ENCODE measurements around the gene PPP1R9B.

The PPP1R9B gene

GRCh38 chr17:50103252-50103651 lies 47.2 kb downstream of the PPP1R9B start:
- no peak for DNase-seq

GRCh38 chr17:50102164-50102991 lies 48.1 kb downstream of the PPP1R9B start:
- no peak for DNase-seq

- no peak for DNase-seq
Measured at GRCh38 chr17:50101346-50102163, 48.9 kb downstream of the PPP1R9B start.

DNA sequence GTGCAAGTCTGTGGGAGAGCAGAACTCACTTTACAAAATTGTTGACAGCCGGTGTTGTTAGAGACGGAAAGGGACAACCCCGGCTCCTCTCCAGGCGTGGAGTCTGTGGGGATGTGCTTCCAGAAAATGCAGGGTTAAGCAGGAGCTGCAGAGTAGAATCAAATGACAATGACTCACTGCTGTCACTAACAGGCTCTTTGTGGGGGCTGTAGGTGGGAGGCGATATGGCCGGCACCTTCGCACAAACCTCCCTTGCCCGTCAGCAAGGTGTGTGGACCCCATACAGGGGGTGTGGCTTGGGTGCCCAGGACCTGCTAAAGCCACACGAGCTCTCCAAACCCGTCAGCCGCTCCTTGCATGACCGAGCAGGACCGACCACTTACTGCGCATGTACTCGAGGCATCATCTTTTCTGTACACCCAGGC lies 49.5 kb downstream of the PPP1R9B start:
- peak; percentile 11 for DNase-seq

GRCh38 chr17:50100480-50100883 lies 50.0 kb downstream of the PPP1R9B start:
- DNase-seq, result no peak

DNA sequence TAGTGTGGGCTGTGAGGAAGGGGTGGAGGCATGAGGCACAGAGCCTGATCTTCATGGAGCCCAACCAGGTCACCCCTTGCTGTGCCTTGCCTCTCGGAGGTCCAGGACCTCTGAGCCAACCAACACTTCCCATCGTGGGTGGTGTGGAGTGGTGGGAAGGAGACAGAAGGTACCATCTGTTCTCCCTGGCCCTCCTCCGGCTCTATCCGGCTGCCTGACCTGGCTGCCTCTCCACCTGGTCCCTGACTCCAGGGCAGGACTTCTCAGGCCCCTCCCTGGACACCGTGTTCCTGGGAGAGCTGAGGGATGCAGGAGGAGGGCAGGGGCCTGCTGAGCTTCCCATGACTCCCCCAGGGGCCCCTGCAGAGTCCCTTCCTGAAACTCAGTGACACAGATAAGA lies 51.5 kb downstream of the PPP1R9B start:
- DNase-seq, result no peak

DNA sequence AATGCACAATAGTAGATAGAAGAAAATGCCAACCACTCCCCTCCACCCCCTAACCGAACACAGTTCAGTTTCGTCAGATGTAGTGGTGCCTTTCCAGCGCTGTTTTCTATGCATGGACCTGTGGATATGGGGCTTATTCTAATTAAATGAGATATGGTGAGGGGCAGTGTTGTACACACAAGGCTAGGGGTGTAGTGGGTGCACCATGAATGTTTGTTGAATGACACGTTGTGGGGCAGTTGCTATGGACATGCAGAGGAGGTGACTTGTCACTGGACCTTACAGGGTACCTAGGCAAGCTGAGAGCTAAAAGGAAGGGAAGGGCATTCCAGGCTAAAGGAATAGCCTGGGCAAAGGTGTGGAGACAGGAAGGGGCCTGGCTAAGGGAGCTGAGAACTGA lies 51.9 kb downstream of the PPP1R9B start:
- DNase-seq, result no peak

- DNase-seq, result no peak
Measured at GRCh38 chr17:50097926-50098325, 52.6 kb downstream of the PPP1R9B start.

DNA sequence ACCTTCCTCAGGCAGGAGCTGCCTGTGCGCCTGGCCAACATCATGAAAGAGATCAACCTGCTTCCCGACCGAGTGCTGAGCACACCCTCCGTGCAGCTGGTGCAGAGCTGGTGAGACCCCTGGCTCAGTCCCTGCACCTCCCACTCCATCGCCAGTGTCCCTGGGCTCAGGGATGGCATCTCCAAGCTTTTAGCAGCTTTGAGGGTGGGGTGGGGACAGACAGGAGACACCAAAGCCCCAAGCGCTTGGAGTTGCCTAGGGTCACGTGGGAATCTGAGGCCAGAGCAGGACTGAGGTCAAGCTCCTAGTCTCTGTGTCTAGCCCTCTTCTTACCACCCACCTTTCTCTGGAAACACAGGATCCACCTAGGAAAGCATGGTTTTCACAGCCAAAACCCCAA lies 53.0 kb downstream of the PPP1R9B start:
- no peak for DNase-seq

- no peak for DNase-seq
Measured at GRCh38 chr17:50096758-50097157, 53.7 kb downstream of the PPP1R9B start.

DNA sequence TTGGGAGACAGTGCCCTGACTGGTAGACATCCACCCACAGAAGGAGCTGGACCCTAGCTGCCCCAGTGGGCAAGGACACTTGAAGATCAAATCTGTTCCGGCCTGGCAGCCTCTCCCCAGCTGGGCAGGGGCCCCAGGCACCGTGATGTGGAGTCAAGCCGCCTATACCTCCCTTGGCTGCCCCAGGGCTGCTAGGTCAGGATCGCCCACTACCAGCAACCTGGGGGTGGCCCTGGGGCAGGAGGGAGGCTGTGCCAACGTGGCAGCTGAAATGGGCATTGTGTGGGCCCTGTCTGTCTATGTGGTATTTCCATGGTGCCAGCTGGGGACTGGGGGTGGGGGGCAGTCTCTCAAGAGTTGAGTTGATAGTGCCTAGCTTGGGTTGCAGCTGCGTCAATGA lies 54.4 kb downstream of the PPP1R9B start:
- DNase-seq, result no peak

DNA sequence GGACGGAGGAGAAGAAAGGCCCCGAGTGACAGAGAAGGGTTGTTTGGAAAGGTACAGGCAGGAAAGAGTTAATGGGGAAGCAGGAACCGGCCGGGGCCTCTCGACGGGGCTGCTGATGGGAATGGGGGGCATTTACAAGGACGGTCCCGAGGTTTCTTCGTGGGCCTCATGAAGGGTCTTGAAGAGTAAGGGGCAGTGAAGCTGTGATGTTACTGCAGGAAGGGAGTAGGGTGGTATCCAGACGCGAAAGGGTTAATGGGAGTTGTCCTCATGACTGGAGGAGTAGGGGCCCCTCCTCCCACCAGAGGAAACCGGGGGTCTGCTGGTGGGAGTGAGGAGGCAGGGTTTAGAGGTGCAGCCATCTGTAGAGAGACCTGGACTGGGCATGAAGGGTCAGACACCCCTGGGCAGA lies 54.8 kb downstream of the PPP1R9B start:
- no peak for DNase-seq

GRCh38 chr17:50094753-50095619 lies 55.5 kb downstream of the PPP1R9B start, which contains the start of gene PDK2:
Gene PDK2 (plus strand): TSS chr17:50095351. CDS start chr17:50095436, 85 bp downstream.
- DNase-seq, result peak; percentile 86

DNA sequence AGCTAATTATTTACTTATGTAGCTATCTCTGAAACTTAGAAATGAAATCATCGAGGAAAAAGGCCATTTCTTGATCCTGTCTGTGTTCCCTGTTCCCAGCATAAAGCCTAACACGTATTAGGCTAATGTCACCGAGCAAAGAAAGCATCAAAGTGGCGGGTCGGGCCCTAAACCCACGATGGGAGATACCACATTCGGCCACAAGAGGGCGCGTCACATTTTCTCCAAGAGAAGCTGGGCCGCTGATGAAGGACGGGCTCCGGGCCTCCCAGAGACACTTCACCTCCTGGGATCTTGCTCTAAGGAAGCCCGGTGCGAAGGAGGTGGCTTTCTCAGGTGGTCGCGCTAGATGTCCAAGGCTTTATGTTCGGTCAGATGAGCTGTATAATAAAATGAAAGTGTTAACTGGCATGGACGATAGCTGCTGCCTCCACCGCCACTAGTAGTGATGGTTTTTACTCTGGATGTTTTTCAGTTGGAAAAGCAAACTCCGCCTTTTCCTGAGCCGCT lies 56.2 kb downstream of the PPP1R9B start:
- peak; percentile 44 for DNase-seq

DNA sequence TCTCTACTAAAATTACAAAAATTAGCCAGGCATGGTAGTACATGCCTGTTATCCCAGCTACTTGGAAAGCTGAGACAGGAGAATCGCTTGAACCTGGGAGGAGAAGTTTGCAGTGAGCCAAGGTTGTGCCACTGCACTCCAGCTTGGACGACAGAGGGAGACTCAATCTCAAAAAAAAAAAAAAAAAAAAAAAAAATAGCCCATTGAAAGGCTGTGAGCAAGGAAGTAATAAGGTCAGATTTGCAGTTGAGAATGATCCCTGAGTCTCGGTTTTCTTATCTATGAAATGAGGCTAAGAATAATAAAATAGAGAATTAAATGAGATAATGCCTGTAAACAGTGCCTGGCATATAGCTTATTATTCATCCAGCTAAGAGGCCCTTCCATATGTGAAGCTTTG lies 56.7 kb downstream of the PPP1R9B start:
- DNase-seq, result no peak

DNA sequence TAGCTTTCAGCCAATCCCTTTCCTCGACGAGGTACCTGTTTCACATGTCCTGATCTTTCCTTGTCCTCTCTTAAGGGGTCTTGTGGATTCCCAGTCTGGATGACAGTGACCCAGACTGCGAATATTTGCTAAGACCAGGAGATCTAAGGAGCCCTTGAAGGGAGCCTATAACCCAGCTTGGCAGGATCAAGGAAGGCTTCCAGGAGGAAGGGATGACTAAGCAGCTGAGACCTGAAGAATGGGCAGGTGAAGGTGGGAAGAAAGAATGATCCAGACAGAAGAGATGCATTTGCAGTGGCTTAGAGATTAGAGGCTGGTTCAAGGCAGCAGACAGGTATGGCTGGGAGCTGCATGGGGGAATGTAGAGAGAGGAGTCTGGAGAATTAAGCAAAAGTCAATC lies 57.2 kb downstream of the PPP1R9B start:
- DNase-seq, result no peak

DNA sequence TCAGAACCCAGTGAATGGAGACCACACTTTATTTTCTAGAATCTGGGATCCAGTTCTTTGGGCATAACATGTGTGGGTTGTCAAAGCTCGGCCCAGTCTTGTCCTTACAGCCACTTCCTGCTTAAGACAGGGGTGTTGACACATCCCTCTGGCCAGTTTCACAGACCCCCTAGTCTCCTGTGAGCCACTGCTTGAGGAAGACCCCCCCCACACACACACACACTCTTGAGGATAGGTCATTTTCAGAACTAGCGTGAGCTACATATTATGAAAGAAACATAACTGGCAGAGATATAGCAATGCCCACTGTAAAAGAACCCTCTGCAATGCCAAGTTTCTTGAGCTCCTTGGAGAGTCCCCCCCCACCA lies 58.6 kb downstream of the PPP1R9B start:
- DNase-seq, result no peak

DNA sequence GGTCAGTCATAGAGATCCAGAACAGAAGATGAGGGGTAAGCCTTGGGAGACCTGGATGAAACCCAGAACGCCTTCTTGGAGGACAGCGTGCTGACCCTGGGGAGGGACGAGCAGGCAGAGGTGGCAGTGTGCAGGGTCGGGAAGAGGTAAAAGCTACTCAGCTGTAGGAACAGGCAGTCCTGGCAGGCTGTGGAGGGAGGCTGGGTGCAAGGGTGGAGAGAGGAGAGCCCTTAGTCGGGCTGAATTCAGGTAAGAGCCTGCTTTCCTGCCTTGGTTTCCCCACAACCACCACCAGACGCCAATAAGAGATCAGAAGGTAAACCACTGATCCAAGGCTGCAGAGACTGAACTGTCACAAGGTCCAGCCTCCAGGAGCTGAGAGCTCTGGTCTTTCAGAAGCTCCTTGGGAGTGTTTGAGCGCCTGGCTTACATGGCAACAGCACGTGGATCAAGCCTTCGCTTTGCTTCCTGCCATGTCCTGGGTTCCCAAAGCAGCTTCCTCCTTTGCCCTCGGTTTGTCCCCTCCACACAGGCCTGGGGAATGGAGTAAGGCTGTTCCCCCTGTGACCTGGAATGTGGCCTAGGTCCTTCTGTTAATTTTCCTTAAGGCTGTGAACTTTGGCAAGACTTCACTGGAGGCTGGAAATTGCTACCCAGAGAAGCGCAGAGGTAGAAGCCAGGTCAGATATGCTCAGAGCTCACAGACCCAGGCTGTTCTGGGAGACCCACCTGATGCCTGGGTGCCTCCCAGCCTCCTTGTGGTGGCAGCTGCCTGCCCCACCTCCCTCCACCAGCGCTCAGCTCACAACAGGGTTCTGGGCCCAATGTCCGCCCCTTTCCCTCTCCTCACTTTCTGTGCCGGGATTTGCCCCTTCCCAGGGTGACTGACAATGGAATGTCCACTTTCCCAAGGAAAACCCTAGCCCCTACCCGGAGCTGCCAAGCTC lies 59.2 kb downstream of the PPP1R9B start:
- DNase-seq, result no peak

- DNase-seq, result no peak
Measured at GRCh38 chr17:50090071-50090470, 60.4 kb downstream of the PPP1R9B start.

DNA sequence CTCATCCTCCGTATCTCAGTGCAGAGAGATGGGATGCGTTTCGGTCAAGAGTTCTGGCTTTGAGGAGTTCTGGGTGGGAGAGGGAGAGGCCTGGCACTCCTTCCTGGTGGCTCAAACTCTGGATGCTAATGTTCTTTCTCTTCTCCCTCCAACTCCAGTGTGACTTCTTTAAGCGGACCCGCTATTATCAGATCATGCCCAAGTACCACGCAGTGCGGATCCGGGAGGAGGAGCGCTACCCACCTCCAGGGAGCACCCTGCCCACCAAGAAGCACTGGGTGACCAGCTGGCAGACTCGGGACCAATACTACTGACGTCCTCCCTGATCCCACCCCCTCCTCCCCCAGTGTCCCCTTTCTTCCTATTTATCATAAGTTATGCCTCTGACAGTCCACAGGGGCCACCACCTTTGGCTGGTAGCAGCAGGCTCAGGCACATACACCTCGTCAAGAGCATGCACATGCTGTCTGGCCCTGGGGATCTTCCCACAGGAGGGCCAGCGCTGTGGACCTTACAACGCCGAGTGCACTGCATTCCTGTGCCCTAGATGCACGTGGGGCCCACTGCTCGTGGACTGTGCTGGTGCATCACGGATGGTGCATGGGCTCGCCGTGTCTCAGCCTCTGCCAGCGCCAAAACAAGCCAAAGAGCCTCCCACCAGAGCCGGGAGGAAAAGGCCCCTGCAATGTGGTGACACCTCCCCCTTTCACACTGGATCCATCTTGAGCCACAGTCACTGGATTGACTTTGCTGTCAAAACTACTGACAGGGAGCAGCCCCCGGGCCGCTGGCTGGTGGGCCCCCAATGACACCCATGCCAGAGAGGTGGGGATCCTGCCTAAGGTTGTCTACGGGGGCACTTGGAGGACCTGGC lies 61.3 kb downstream of the PPP1R9B start:
- DNase-seq, result no peak
